Endothelial cell of umbilical vein (primary cell): ENCODE measurements around the gene LRP10. TPM values are rescaled to one million over a fixed set of nuclear protein-coding genes. Genes with fewer than 3 reads are reported as not detected.
"Not testable (repeated sequence)": the region's sequence is repeated elsewhere in the genome, so short reads cannot be mapped to it uniquely, and the experiment has no call there.

Experiments
- BruUV-seq: library from RNA; stranded (reverse); fragments of 400-500 nt; replicated peaks from 2 replicates; lab custom pipeline; 2021; lab: Mats Ljungman, UMichigan
- CTCF ChIA-PET: fragments of 300-600, 350-600 bp; sonication (Branson Sonifier 250); formaldehyde crosslinking; loops from one replicate; lab custom pipeline; 2021; ENCODE audit warnings: antibody characterized with exemption, inconsistent platforms; lab: Charles Lee
- POLR2A ChIA-PET: fragments of 300-600, 350-600 bp; sonication (Branson Sonifier 250); formaldehyde crosslinking; loops from one replicate; lab custom pipeline; 2021; ENCODE audit warnings: antibody characterized with exemption, inconsistent platforms; lab: Charles Lee
- DNase-seq: peaks from one replicate; pipeline ENCODE4 v3.0.0-alpha.2; 2011; ENCODE audit warnings: low read depth, low spot score
- FAIRE-seq: peaks from 2 replicates; lab custom pipeline; 2011; peaks lifted over from hg19 to GRCh38; lab: Jason Lieb, UNC
- H2AFZ ChIP-seq: 2 replicates; pipeline ENCODE4 v1.6.0; 2012; ENCODE audit warnings: low read depth, low read length, control low read depth, inconsistent platforms
- H3K27ac ChIP-seq: 2 replicates; pipeline ENCODE4 v1.5.1; 2011; ENCODE audit warnings: low read depth, mild to moderate bottlenecking, control low read depth, low read length, moderate library complexity; ENCODE audit not compliant: insufficient read depth
- H3K27me3 ChIP-seq, 2 experiments: 2 replicates each; pipeline versions ENCODE4 v1.6.0 to v1.6.1; 2011; ENCODE audit warnings: low read length in 2 of 2, mixed read lengths in 1 of 2; ENCODE audit not compliant: control insufficient read depth in 2 of 2, insufficient read depth in 2 of 2
- H3K36me3 ChIP-seq, 2 experiments: 2 replicates in 1 of 2; 3 replicates in 1 of 2; pipeline ENCODE4 v1.5.1; 2011; ENCODE audit warnings: low read length in 2 of 2, mild to moderate bottlenecking in 1 of 2, moderate library complexity in 1 of 2; ENCODE audit not compliant: control insufficient read depth in 2 of 2, insufficient read depth in 2 of 2; ENCODE audit errors: extremely low read depth in 1 of 2
- H3K4me1 ChIP-seq: 3 replicates; pipeline ENCODE4 v1.5.1; 2011; ENCODE audit warnings: mild to moderate bottlenecking, low read length; ENCODE audit not compliant: control insufficient read depth, insufficient read depth; ENCODE audit errors: extremely low read depth
- H3K4me2 ChIP-seq: 2 replicates; pipeline ENCODE4 v1.6.1; 2011; ENCODE audit warnings: low read length, control low read depth, mixed read lengths; ENCODE audit not compliant: insufficient read depth
- H3K4me3 ChIP-seq, 3 experiments: fragments of 200-600 bp in 1 of 3; sonication (generic), shearing (Covaris generic) in 1 of 3; replicated peaks in 1 of 3; 2 replicates each; pipeline ENCODE4 v1.5.1; 2011 to 2016; ENCODE audit warnings: control low read depth in 3 of 3, low read length in 3 of 3, mild to moderate bottlenecking in 2 of 3, inconsistent platforms in 1 of 3, low read depth in 1 of 3, moderate library complexity in 1 of 3; ENCODE audit not compliant: insufficient read depth in 1 of 3
- H3K79me2 ChIP-seq: 2 replicates; pipeline ENCODE4 v1.6.0; 2012; ENCODE audit warnings: low read length, inconsistent platforms; ENCODE audit not compliant: control insufficient read depth, insufficient read depth
- H3K9ac ChIP-seq: replicated peaks from 2 replicates; pipeline ENCODE3; 2011; ENCODE audit warnings: low read length, control low read depth; ENCODE audit not compliant: insufficient read depth; ENCODE audit errors: extremely low read depth
- H3K9me1 ChIP-seq: replicated peaks from 3 replicates; pipeline ENCODE4 v1.6.0; 2011; ENCODE audit warnings: mild to moderate bottlenecking, low read length; ENCODE audit not compliant: control insufficient read depth, insufficient read depth; ENCODE audit errors: extremely low read depth
- H3K9me3 ChIP-seq: replicated peaks from 2 replicates; pipeline ENCODE4 v1.5.1; 2012; ENCODE audit warnings: low read length, inconsistent platforms; ENCODE audit not compliant: control insufficient read depth, insufficient read depth
- H4K20me1 ChIP-seq: replicated peaks from 2 replicates; pipeline ENCODE3; 2011; ENCODE audit warnings: mild to moderate bottlenecking, low read length; ENCODE audit not compliant: control insufficient read depth, insufficient read depth; ENCODE audit errors: extremely low read depth
- EZH2 ChIP-seq: IDR thresholded peaks from 2 replicates; pipeline ENCODE4 v1.6.1; 2012; ENCODE audit warnings: borderline replicate concordance, low read depth, mild to moderate bottlenecking, moderate library complexity, low read length, inconsistent platforms; ENCODE audit not compliant: severe bottlenecking
- FOS ChIP-seq: IDR thresholded peaks from 2 replicates; pipeline ENCODE4 v1.6.1; 2011; ENCODE audit warnings: mild to moderate bottlenecking, low read length, moderate library complexity, borderline replicate concordance; ENCODE audit not compliant: insufficient read depth
- GATA2 ChIP-seq: IDR thresholded peaks from 2 replicates; pipeline ENCODE4 v1.7.0; 2011; ENCODE audit warnings: low read depth, mild to moderate bottlenecking, moderate library complexity, mixed read lengths, low read length; ENCODE audit not compliant: insufficient read length, insufficient read depth
- JUN ChIP-seq: IDR thresholded peaks from 2 replicates; pipeline ENCODE4 v1.6.1; 2011; ENCODE audit warnings: borderline replicate concordance, low read depth; ENCODE audit not compliant: insufficient read length, insufficient read depth
- MYC ChIP-seq: IDR thresholded peaks from one replicate; pipeline ENCODE4 v1.6.1; 2011; ENCODE audit warnings: mild to moderate bottlenecking, low read depth, low read length
- POLR2A ChIP-seq: IDR thresholded peaks from 2 replicates; pipeline ENCODE4 v1.6.1; 2012; ENCODE audit warnings: low read depth, mild to moderate bottlenecking, control low read depth, low read length
- POLR2AphosphoS5 ChIP-seq: IDR thresholded peaks from 2 replicates; pipeline ENCODE4 v1.6.1; 2012; ENCODE audit warnings: low read depth, mild to moderate bottlenecking, control low read depth, low read length, moderate library complexity; ENCODE audit not compliant: insufficient read depth
- dilution Hi-C: fragments of 300-500 bp; cut with MboI; formaldehyde crosslinking; loops from one replicate; pipeline ENCODE4 v1.15.0; 2019; ENCODE audit warnings: low sequenced_read_pairs; ENCODE audit not compliant: extremely low pct_ligation_motif_present
- intact Hi-C: fragments of 100-400 bp; cut with micrococcal nuclease; formaldehyde crosslinking; loops from one replicate; pipeline ENCODE4 v1.10.0; 2022
- polyA plus RNA-seq, 4 experiments: library from polyadenylated mRNA; depleted of rRNA in 3 of 4; stranded (reverse) in 3 of 4; unstranded in 1 of 4; fragments of >200 nt; gene quantifications; 2 replicates each; pipeline versions ENCODE4 v1.2.1 to v1.2.3, GENCODE V29; 2011 to 2012; ENCODE audit warnings: missing spikeins in 1 of 4
- total RNA-seq: library from RNA; stranded (reverse); gene quantifications from 2 replicates; pipeline ENCODE4 v1.2.3, GENCODE V29; 2021
- TF ChIP-seq, protein P1 (sequence below), 2 donors: IDR thresholded peaks; 1 replicate in 1 of 2; 2 replicates in 1 of 2; pipeline ENCODE4 v1.5.1; 2011; ENCODE audit warnings: low read length in 2 of 2, mild to moderate bottlenecking in 2 of 2, moderate library complexity in 2 of 2, control low read depth in 1 of 2, inconsistent platforms in 1 of 2, low read depth in 1 of 2; ENCODE audit not compliant: insufficient read depth in 1 of 2; ENCODE audit errors: extremely low read depth in 1 of 2
- TF ChIP-seq, protein P2 (sequence below): IDR thresholded peaks from 2 replicates; pipeline ENCODE4 v1.6.1; 2011; ENCODE audit not compliant: insufficient read depth, insufficient read length

The LRP10 gene
- total and polyA plus RNA-seq, 2 donors (not counting 3 experiments of a cell fraction or from before 2014, with no cell fraction given) = 123 to 157 TPM

- H3K9me1 ChIP-seq, H3K27me3 ChIP-seq, H4K20me1 ChIP-seq, H2AFZ ChIP-seq, H3K79me2 ChIP-seq, FAIRE-seq, H3K4me2 ChIP-seq, dilution Hi-C loops, BruUV-seq, H3K4me3 ChIP-seq, H3K27ac ChIP-seq, H3K9me3 ChIP-seq, H3K36me3 ChIP-seq, DNase-seq, H3K4me1 ChIP-seq, H3K9ac ChIP-seq, intact Hi-C loops: not testable (repeated sequence)
- ChIA-PET POLR2A (interaction anchor here (0.7 kb wide), 1 partner anchor 298 kb away, joined by 5 read pairs; no protein-coding TSS in a partner anchor), CTCF (interaction anchor here (0.8 to 3.3 kb wide), 5 partner anchors 12 to 290 kb away, joined by 3 to 19 read pairs (median 4); partner anchors contain the start of gene LRP10)
Observed at GRCh38 chr14:22860377-22860776, 11.2 kb upstream of the LRP10 start.

GRCh38 chr14:22861651-22862050 is 9.9 kb upstream of the LRP10 start:
- DNase-seq = no peak
- no peak for TF ChIP-seq EZH2
- TF ChIP-seq JUN = no peak
- TF ChIP-seq, protein P1, sequence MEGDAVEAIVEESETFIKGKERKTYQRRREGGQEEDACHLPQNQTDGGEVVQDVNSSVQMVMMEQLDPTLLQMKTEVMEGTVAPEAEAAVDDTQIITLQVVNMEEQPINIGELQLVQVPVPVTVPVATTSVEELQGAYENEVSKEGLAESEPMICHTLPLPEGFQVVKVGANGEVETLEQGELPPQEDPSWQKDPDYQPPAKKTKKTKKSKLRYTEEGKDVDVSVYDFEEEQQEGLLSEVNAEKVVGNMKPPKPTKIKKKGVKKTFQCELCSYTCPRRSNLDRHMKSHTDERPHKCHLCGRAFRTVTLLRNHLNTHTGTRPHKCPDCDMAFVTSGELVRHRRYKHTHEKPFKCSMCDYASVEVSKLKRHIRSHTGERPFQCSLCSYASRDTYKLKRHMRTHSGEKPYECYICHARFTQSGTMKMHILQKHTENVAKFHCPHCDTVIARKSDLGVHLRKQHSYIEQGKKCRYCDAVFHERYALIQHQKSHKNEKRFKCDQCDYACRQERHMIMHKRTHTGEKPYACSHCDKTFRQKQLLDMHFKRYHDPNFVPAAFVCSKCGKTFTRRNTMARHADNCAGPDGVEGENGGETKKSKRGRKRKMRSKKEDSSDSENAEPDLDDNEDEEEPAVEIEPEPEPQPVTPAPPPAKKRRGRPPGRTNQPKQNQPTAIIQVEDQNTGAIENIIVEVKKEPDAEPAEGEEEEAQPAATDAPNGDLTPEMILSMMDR (IDR thresholded peaks at IDR 0.05; ENCODE audit: extremely low read depth in 1 of 2, insufficient read depth in 1 of 2, low read depth in 1 of 2, low read length in 2 of 2) = no peak
- TF ChIP-seq POLR2AphosphoS5 = no peak
- TF ChIP-seq FOS = no peak
- no peak for TF ChIP-seq MYC
- TF ChIP-seq GATA2 = no peak
- TF ChIP-seq, protein P2, sequence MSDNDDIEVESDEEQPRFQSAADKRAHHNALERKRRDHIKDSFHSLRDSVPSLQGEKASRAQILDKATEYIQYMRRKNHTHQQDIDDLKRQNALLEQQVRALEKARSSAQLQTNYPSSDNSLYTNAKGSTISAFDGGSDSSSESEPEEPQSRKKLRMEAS = no peak
- no peak for TF ChIP-seq POLR2A
- Histone ChIP-seq H3K4me3 (no peak overlapping the region), H3K79me2 (no peaks in the 10 kb centered on the region), H3K9me1 (no peaks in the 10 kb centered on the region), H4K20me1 (no peaks in the 10 kb centered on the region), H3K27me3 (no peaks in the 10 kb centered on the region), H3K9ac (no peak overlapping the region), H3K4me1 (no peaks in the 10 kb centered on the region), H3K36me3 (no peaks in the 10 kb centered on the region), H3K27ac (no peak overlapping the region), H3K9me3 (no peaks in the 10 kb centered on the region), H2AFZ (no peak overlapping the region), H3K4me2 (no peak overlapping the region)
- no TSS peak for BruUV-seq
- CTCF ChIA-PET = interaction anchor here (0.8 to 3.3 kb wide), 4 partner anchors 11 to 289 kb away, joined by 3 to 19 read pairs (median 3); partner anchors contain the start of gene LRP10
- dilution Hi-C loops (no loop called here), intact Hi-C loops (no loop called here)
- POLR2A ChIA-PET = no interaction called here
- FAIRE-seq = no peak
